Smooth muscle cell (in vitro differentiated cells): ENCODE data around the gene TYSND1. TPM values are rescaled to one million over a fixed set of nuclear protein-coding genes. Genes with fewer than 3 reads are reported as not detected.
"Not testable (repeated sequence)": the region's sequence is repeated elsewhere in the genome, so short reads cannot be mapped to it uniquely, and the experiment has no call there.

Experiments
- DNase-seq: peaks from one replicate; lab custom pipeline; 2025; ENCODE audit not compliant: unreplicated experiment; lab: John Stamatoyannopoulos, UW
- H2AFZ ChIP-seq: fragments of 200-600 bp; sonication (generic); 2 replicates; pipeline ENCODE4 v1.6.0; 2016; ENCODE audit warnings: antibody characterized with exemption, low read depth, mild to moderate bottlenecking
- H3F3A ChIP-seq: fragments of 200-600 bp; sonication (generic); 2 replicates; pipeline ENCODE4 v1.6.0; 2017; ENCODE audit warnings: antibody characterized with exemption, low read depth
- H3K27ac ChIP-seq: fragments of 200-600 bp; sonication (generic); 2 replicates; pipeline ENCODE4 v1.5.1; 2016; ENCODE audit warnings: low read depth, mild to moderate bottlenecking
- H3K27me3 ChIP-seq: fragments of 200-600 bp; sonication (generic); 2 replicates; pipeline ENCODE4 v1.6.1; 2016; ENCODE audit warnings: low read depth, mild to moderate bottlenecking
- H3K36me3 ChIP-seq: fragments of 200-600 bp; sonication (generic); 2 replicates; pipeline ENCODE4 v1.5.1; 2016; ENCODE audit warnings: low read depth
- H3K4me1 ChIP-seq: fragments of 200-600 bp; sonication (generic); 2 replicates; pipeline ENCODE4 v1.5.1; 2016; ENCODE audit warnings: low read depth
- H3K4me2 ChIP-seq: fragments of 200-600 bp; sonication (generic); 2 replicates; pipeline ENCODE4 v1.6.0; 2016; ENCODE audit warnings: mild to moderate bottlenecking
- H3K4me3 ChIP-seq: fragments of 200-600 bp; sonication (generic); 2 replicates; pipeline ENCODE4 v1.5.1; 2016; ENCODE audit warnings: mild to moderate bottlenecking
- H3K79me2 ChIP-seq: fragments of 200-600 bp; sonication (generic); 2 replicates; pipeline ENCODE4 v1.6.0; 2016; ENCODE audit warnings: low read depth, mild to moderate bottlenecking
- H3K9ac ChIP-seq: fragments of 200-600 bp; sonication (generic); 2 replicates; pipeline ENCODE4 v1.6.0; 2016; ENCODE audit warnings: low read depth
- H3K9me3 ChIP-seq: fragments of 200-600 bp; sonication (generic); replicated peaks from 2 replicates; pipeline ENCODE4 v1.5.1; 2016; ENCODE audit warnings: low read depth
- H4K20me1 ChIP-seq: fragments of 200-600 bp; sonication (generic); 2 replicates; pipeline ENCODE4 v1.6.0; 2016; ENCODE audit warnings: low read depth
- WGBS: methylation state at CpG from one replicate; pipeline ENCODE4 v1.1.7; 2016; ENCODE audit warnings: low lambda C conversion rate; 5-methylcytosine and 5-hydroxymethylcytosine counted together
- polyA plus RNA-seq: library from polyadenylated mRNA; unstranded; fragments of >200 nt; fragmentation: Nextera tagmentation; extraction: Ambion mirVana; gene quantifications from 2 replicates; pipeline ENCODE4 v1.2.1, GENCODE V29; 2016
- total RNA-seq: library from RNA; depleted of rRNA; stranded (reverse); fragments of >200 nt; gene quantifications from 2 replicates; pipeline ENCODE4 v1.2.3, GENCODE V29; 2014
- TF ChIP-seq, protein P1 (sequence below): fragments of 200-600 bp; sonication (generic); IDR thresholded peaks from 2 replicates; pipeline ENCODE4 v1.5.1; 2017; ENCODE audit warnings: borderline replicate concordance, mild to moderate bottlenecking, antibody characterized with exemption; ENCODE audit not compliant: insufficient read depth, poor library complexity, severe bottlenecking

TYSND1 gene
- total and polyA plus RNA-seq, 2 experiments from 2014 or later, result 4.5 to 4.9 TPM

DNA sequence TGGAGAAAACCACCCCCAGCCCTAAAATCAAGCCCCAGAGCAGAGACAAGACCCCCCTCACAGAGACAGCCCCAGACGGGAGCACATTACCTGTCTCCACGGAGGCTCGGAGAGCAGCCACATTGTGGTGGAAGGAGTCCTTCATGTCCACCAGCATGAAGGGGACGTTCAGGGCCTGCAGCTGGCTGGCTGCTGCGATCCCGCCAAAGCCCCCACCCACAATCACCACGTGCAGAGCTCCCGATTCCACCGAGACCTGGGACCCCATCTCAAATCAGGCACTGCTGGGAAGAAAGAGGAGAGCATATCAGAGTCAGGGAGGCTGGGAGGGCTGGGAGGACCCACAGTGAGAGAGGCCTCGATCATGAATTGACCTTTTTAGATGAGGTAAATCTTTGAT lies 22.7 kb downstream of the TYSND1 start:
- Histone ChIP-seq H3K4me1 (no peaks in the 10 kb centered on the region), H3F3A (no peaks in the 10 kb centered on the region), H3K9ac (no peak overlapping the region), H4K20me1 (no peaks in the 10 kb centered on the region), H3K4me3 (no peak overlapping the region), H3K4me2 (no peak overlapping the region), H3K27me3 (no peaks in the 10 kb centered on the region), H3K36me3 (no peaks in the 10 kb centered on the region), H3K27ac (no peak overlapping the region), H3K79me2 (no peaks in the 10 kb centered on the region), H2AFZ (no peak overlapping the region), H3K9me3 (no peaks in the 10 kb centered on the region)
- no peak for DNase-seq
- TF ChIP-seq, protein P1, sequence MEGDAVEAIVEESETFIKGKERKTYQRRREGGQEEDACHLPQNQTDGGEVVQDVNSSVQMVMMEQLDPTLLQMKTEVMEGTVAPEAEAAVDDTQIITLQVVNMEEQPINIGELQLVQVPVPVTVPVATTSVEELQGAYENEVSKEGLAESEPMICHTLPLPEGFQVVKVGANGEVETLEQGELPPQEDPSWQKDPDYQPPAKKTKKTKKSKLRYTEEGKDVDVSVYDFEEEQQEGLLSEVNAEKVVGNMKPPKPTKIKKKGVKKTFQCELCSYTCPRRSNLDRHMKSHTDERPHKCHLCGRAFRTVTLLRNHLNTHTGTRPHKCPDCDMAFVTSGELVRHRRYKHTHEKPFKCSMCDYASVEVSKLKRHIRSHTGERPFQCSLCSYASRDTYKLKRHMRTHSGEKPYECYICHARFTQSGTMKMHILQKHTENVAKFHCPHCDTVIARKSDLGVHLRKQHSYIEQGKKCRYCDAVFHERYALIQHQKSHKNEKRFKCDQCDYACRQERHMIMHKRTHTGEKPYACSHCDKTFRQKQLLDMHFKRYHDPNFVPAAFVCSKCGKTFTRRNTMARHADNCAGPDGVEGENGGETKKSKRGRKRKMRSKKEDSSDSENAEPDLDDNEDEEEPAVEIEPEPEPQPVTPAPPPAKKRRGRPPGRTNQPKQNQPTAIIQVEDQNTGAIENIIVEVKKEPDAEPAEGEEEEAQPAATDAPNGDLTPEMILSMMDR, result no peak
- 93% methylated on average over 10 of the region's 10 CpGs for WGBS

- not testable (repeated sequence) for H3K36me3 ChIP-seq, H3K4me2 ChIP-seq, H3K9ac ChIP-seq, H2AFZ ChIP-seq, H3K27ac ChIP-seq, DNase-seq, H3K9me3 ChIP-seq, H3K79me2 ChIP-seq, H3K27me3 ChIP-seq, H3K4me1 ChIP-seq, H3F3A ChIP-seq, H3K4me3 ChIP-seq, H4K20me1 ChIP-seq
- WGBS, result 98% methylated on average over 9 of the region's 9 CpGs
These were observed 23.3 kb downstream of the TYSND1 start for GRCh38 chr10:70123166-70123565.

DNA sequence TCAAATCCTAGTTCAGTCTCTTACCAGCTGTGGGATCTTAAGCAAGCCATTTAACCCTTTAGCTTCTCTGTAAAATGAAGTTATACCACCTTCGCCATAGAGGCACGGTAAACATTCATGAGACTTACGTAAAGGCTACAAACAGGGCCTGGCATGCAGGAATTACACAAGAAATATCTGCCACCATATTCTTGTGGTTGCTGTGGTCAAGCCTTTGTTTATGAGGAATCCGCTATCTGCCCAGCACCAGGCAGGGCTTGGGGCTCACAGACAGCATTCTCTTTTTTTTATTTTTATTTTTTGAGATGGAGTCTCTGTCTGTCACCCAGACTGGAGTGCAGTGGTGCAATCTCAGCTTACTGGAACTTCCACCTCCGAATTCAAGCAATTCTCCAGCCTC lies 23.8 kb downstream of the TYSND1 start:
- Histone ChIP-seq H3K4me3 (no peak overlapping the region), H2AFZ (no peak overlapping the region), H3K4me1 (no peaks in the 10 kb centered on the region), H3K9me3 (no peaks in the 10 kb centered on the region), H4K20me1 (no peaks in the 10 kb centered on the region), H3K36me3 (no peaks in the 10 kb centered on the region), H3K27me3 (no peaks in the 10 kb centered on the region), H3F3A (no peaks in the 10 kb centered on the region), H3K9ac (no peak overlapping the region), H3K4me2 (no peak overlapping the region), H3K27ac (no peak overlapping the region), H3K79me2 (no peaks in the 10 kb centered on the region)
- TF ChIP-seq, protein P1, result no peak
- 88% methylated on average over 5 of the region's 5 CpGs for WGBS
- DNase-seq, result no peak

- Histone ChIP-seq H3K4me1 (no peaks in the 10 kb centered on the region), H3K79me2 (no peaks in the 10 kb centered on the region), H3K9me3 (no peaks in the 10 kb centered on the region), H3F3A (no peaks in the 10 kb centered on the region), H4K20me1 (no peaks in the 10 kb centered on the region), H3K4me2 (no peak overlapping the region), H3K27me3 (no peaks in the 10 kb centered on the region), H2AFZ (no peak overlapping the region), H3K36me3 (no peaks in the 10 kb centered on the region), H3K4me3 (no peak overlapping the region), H3K9ac (no peak overlapping the region), H3K27ac (no peak overlapping the region)
- no peak for DNase-seq
- TF ChIP-seq, protein P1, result no peak
- WGBS, result 96% methylated on average over 11 of the region's 11 CpGs
These were observed 25.1 kb downstream of the TYSND1 start for GRCh38 chr10:70121281-70121949.
